Measurements from ENCODE around the gene CDH23. TPM values are rescaled to one million over a fixed set of nuclear protein-coding genes. Genes with fewer than 3 reads are reported as not detected.

The CDH23 gene
- total and polyA plus RNA-seq, 8 donors = 1.8 to 22.8 (median 3.0) TPM

DNA sequence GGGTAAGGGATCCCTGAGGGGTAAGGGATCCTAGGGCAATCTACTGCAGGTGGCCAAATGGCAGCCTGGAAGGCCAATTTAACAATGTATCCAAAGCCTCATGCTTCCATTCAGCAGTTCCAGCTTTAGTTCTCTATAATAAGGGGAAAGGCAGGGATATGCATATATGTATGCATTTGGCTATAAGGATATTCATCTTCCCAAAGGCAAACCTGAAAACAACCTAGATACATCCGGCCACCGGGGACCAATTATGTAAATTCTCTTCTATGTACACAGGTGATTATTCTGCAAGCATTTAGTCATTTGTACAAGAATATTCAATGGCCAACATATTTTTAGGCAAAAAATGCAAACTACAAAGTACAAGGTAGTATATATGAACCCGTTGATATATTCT, 427.6 kb downstream of the CDH23 start:
- Histone ChIP-seq H3K27me3 (no peaks in the 10 kb centered on the region), H3K4me3 (no peak overlapping the region), H3K9me3 (no peaks in the 10 kb centered on the region), H3K36me3 (peaks cover 0 to 100% of the 10 kb centered on the region in 2 donors), H3K27ac (peak overlapping the region in 1 of 2 donors; percentile 71), H3K4me1 (peaks cover 0 to 78% of the 10 kb centered on the region in 2 donors)
- intact Hi-C loops (cut with DNase I) = no loop called here
- no peak for ATAC-seq
- no peak for DNase-seq
- TF ChIP-seq CTCF (IDR thresholded peaks at IDR 0.05) = no peak

GRCh38 chr10:71825217-71825616, 428.5 kb downstream of the CDH23 start:
- H3K27ac ChIP-seq = peak overlapping the region in 1 of 2 donors; percentile 20
- H3K4me3 ChIP-seq = no peak overlapping the region
- peaks cover 0 to 100% of the 10 kb centered on the region in 2 donors for H3K36me3 ChIP-seq
- H3K4me1 ChIP-seq = peaks cover 0 to 78% of the 10 kb centered on the region in 2 donors
- no peaks in the 10 kb centered on the region for H3K27me3 ChIP-seq
- DNase-seq = no peak
- intact Hi-C loops (cut with DNase I) = no loop called here
- H3K9me3 ChIP-seq = no peaks in the 10 kb centered on the region
- no peak for ATAC-seq
- TF ChIP-seq CTCF (IDR thresholded peaks at IDR 0.05) = no peak

DNA sequence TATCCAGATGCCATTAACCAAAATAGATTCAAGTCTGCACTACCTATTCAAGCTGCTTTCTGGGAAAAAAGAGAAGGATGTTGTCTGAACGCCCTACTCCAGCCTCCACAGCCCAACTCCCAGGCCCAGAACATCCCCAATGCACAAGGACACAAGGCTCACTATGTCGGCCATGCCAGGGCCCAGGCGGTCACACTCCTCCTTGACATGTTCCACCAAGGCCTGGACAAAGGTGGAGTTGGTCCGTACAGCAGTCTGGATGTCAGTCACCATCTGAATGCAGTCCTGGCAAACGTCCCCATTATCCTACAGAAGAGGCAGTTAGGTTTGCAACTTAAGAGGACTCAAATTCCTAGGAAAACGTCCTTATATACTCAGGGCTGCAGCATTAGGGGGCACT, 431.1 kb downstream of the CDH23 start:
- ATAC-seq (no peak), DNase-seq (peak in 1 of 4 donors; percentile 19)
- H3K27me3 ChIP-seq = no peaks in the 10 kb centered on the region
- H3K9me3 ChIP-seq = no peaks in the 10 kb centered on the region
- peaks cover 4 to 100% of the 10 kb centered on the region in 2 donors for H3K36me3 ChIP-seq
- TF ChIP-seq CTCF (IDR thresholded peaks at IDR 0.05) = no peak
- intact Hi-C loops (cut with DNase I) = no loop called here
- peak overlapping the region in 1 of 2 donors; percentile 82 for H3K27ac ChIP-seq
- peaks cover 0 to 78% of the 10 kb centered on the region in 2 donors for H3K4me1 ChIP-seq
- peak overlapping the region in 1 of 2 donors; percentile 25 for H3K4me3 ChIP-seq

DNA sequence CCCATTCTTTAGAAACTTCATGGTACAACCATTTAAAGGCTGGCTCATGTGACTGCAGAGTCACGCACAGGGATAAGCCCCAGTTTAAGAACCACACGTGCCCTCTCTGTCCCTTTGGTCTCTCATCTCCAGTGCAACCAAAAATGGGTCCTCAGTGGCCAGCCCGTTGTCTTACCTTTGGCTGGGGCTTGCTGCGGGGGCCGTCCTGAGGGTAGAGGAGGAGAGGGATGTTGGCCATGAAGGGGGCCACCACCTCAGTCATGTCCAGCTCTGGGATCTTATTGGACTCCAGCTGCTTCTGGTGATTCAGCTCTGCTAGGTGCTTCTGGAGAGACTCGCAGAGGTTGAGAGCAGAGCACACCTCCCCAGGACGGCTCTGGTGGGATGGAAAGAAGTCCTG, 432.0 kb downstream of the CDH23 start:
- intact Hi-C loops (cut with DNase I) = no loop called here
- Histone ChIP-seq H3K4me3 (peak overlapping the region in 1 of 2 donors; percentile 25), H3K27me3 (no peaks in the 10 kb centered on the region), H3K27ac (peak overlapping the region in 1 of 2 donors; percentile 82), H3K4me1 (peaks cover 0 to 78% of the 10 kb centered on the region in 2 donors), H3K36me3 (peaks cover 4 to 100% of the 10 kb centered on the region in 2 donors), H3K9me3 (no peaks in the 10 kb centered on the region)
- no peak for ATAC-seq
- no peak for TF ChIP-seq CTCF (IDR thresholded peaks at IDR 0.05)
- peak in 1 of 4 donors; percentile 27 for DNase-seq

DNA sequence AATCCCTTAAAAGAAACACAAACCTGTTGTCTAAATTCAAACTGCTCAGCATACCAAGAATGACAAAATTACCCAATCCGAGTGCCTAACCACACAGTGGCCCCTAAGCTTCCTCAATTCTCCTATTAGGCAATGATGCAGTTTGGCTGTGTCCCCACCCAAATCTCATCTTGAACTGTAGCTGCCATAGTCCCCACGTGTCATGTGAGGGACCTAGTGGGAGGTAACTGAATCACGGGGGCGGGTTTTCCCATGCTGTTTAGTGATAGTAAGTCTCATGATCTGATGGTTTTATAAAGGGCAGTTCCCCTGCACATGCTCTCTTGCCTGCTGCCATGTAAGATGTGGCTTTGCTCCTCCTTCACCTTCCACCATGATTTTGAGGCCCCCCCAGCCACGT, 432.5 kb downstream of the CDH23 start:
- ATAC-seq (peak; percentile 53), DNase-seq (peak in 1 of 4 donors; percentile 84)
- peak overlapping the region in 1 of 2 donors; percentile 25 for H3K4me3 ChIP-seq
- intact Hi-C loops (cut with DNase I) = no loop called here
- peak overlapping the region; percentile 40 to 82 for H3K27ac ChIP-seq
- TF ChIP-seq CTCF (IDR thresholded peaks at IDR 0.05) = no peak
- H3K9me3 ChIP-seq = no peaks in the 10 kb centered on the region
- H3K27me3 ChIP-seq = no peaks in the 10 kb centered on the region
- peaks cover 0 to 78% of the 10 kb centered on the region in 2 donors for H3K4me1 ChIP-seq
- H3K36me3 ChIP-seq = peaks cover 4 to 100% of the 10 kb centered on the region in 2 donors
